ENCODE data around the gene PCBP1.
"Not testable (repeated sequence)": the region's sequence is repeated elsewhere in the genome, so short reads cannot be mapped to it uniquely, and the experiment has no call there.

PCBP1 gene

GRCh38 chr2:70086838-70087701, at the start of gene PCBP1:
TSS of gene PCBP1 (plus strand) at chr2:70087477. CDS start at chr2:70087744, 267 bp downstream.
- DNase-seq (ENCODE audit: low read depth in 2 of 2), result peak; percentile 94 to 99

- DNase-seq (ENCODE audit: low read depth in 2 of 2), result no peak
Measured at GRCh38 chr2:70039366-70039765, 47.9 kb upstream of the PCBP1 start.

- no peak for DNase-seq (ENCODE audit: low read depth in 2 of 2)
Measured at GRCh38 chr2:70041663-70042062, 45.6 kb upstream of the PCBP1 start.

- DNase-seq (ENCODE audit: low read depth in 2 of 2), result no peak
Measured at GRCh38 chr2:70042246-70042645, 45.0 kb upstream of the PCBP1 start.

GRCh38 chr2:70043252-70043875, 43.9 kb upstream of the PCBP1 start:
- DNase-seq (ENCODE audit: low read depth in 2 of 2), result peak in 1 of 2 donors; percentile 31

- no peak for DNase-seq (ENCODE audit: low read depth in 2 of 2)
Measured at GRCh38 chr2:70044290-70045040, 42.8 kb upstream of the PCBP1 start.

- no peak for DNase-seq (ENCODE audit: low read depth in 2 of 2)
Measured at GRCh38 chr2:70045405-70045804, 41.9 kb upstream of the PCBP1 start.

GRCh38 chr2:70045932-70046331, 41.3 kb upstream of the PCBP1 start:
- no peak for DNase-seq (ENCODE audit: low read depth in 2 of 2)

GRCh38 chr2:70046534-70046933, 40.7 kb upstream of the PCBP1 start:
- DNase-seq (ENCODE audit: low read depth in 2 of 2), result no peak

- no peak for DNase-seq (ENCODE audit: low read depth in 2 of 2)
Measured at GRCh38 chr2:70047451-70047850, 39.8 kb upstream of the PCBP1 start.

GRCh38 chr2:70049255-70049654, 38.0 kb upstream of the PCBP1 start:
- no peak for DNase-seq (ENCODE audit: low read depth in 2 of 2)

- no peak for DNase-seq (ENCODE audit: low read depth in 2 of 2)
Measured at GRCh38 chr2:70050631-70051425, 36.4 kb upstream of the PCBP1 start.

GRCh38 chr2:70055259-70055658, 32.0 kb upstream of the PCBP1 start:
- not testable (repeated sequence) for DNase-seq (ENCODE audit: low read depth in 2 of 2)

- DNase-seq (ENCODE audit: low read depth in 2 of 2), result no peak
Measured at GRCh38 chr2:70061317-70061716, 26.0 kb upstream of the PCBP1 start.

- DNase-seq (ENCODE audit: low read depth in 2 of 2), result no peak
Measured at GRCh38 chr2:70062270-70062669, 25.0 kb upstream of the PCBP1 start.

- DNase-seq (ENCODE audit: low read depth in 2 of 2), result no peak
Measured at GRCh38 chr2:70068119-70068518, 19.2 kb upstream of the PCBP1 start.

- peak; percentile 33 to 59 for DNase-seq (ENCODE audit: low read depth in 2 of 2)
Measured at GRCh38 chr2:70069049-70069448, 18.2 kb upstream of the PCBP1 start.

- no peak for DNase-seq (ENCODE audit: low read depth in 2 of 2)
Measured at GRCh38 chr2:70070542-70071268, 16.6 kb upstream of the PCBP1 start.

GRCh38 chr2:70073493-70073892, 13.8 kb upstream of the PCBP1 start:
- no peak for DNase-seq (ENCODE audit: low read depth in 2 of 2)

GRCh38 chr2:70078384-70078783, 8.9 kb upstream of the PCBP1 start:
- DNase-seq (ENCODE audit: low read depth in 2 of 2), result no peak

- DNase-seq (ENCODE audit: low read depth in 2 of 2), result no peak
Measured at GRCh38 chr2:70080610-70081200, 6.6 kb upstream of the PCBP1 start.

All from stimulated activated CD8-positive, alpha-beta memory T cell treated with anti-CD3 and anti-CD28 coated beads, Interleukin-2, amount 100 ng/mL, for 48 hours (primary cell).